ENCODE data around the gene TPX2. TPM values are rescaled to one million over a fixed set of nuclear protein-coding genes. Genes with fewer than 3 reads are reported as not detected.

TPX2 gene
- total RNA-seq, 1 experiment from 2014 or later: 222 TPM

DNA sequence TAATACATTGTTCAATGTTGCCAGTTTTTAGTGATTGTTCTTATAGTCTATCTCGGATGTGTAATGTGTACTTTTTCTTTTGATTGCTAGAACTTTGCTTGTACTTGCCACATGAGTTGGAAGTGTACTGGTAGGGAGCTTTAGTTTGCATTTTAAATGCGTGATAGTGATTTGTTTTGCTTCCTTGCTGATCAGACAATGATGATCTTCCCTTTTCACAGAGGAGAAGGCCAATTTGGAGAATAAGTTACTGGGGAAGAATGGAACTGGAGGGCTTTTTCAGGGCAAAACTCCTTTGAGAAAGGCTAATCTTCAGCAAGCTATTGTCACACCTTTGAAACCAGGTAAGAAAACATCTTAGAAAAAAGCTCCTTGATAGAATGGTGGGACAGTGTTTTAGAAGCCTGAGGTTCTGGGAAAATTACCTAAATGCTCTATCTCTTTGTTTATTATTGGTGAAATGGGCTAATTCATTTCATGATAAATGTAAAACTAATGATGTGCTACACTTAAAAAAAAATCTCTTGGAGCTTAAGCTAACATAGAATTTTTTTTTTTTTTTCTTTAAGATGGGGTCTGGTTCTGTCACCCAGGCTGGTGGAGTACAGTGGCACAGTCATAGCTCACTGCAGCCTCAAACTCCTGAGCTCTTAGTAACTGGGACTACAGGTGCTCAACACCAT is 20.9 kb downstream of the TPX2 start:
- DNase-seq (ENCODE audit: low read depth): no peak

GRCh38 chr20:31760519-31761240 is 21.6 kb downstream of the TPX2 start:
- no peak for DNase-seq (ENCODE audit: low read depth)

GRCh38 chr20:31764641-31765305 is 25.7 kb downstream of the TPX2 start:
- DNase-seq (ENCODE audit: low read depth): no peak

DNA sequence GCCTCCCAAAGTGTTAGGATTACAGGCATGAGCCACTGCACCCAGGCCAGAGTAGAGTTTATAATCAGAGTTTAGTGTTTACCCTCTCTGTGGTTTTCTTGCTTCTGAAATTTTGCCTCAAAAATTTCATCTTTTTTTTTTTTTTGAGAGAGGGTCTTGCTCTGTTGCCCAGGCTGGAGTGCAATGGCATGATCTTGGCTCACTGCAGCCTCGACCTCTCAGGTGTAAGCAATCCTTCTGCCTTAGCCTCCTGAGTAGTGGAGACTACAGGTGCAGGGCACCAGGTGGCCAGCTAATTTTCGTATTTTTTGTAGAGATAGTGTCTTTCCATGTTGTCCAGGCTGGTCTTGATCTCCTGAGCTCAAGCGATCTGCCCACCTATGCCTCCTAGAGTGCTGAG is 28.7 kb downstream of the TPX2 start:
- no peak for DNase-seq (ENCODE audit: low read depth)

DNA sequence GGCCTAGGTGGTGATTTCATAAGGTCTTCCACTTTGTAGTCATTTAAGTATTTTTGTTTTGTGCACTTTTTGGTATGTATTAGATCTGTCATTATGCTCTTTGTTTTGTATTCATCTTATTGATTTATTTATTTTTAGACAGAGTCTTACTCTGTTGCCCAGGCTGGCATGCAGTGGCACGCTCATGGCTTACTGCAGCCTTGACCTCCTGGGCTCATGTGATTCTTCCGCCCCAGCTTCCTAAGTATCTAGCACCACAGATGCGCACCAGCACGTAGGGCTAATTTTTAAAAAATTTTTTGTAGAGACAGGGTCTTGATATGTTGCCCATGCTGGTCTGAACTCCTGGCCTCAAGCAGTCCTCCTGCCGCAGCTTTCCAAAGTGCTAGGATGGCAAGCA is 30.6 kb downstream of the TPX2 start:
- DNase-seq (ENCODE audit: low read depth): no peak

- DNase-seq (ENCODE audit: low read depth): no peak
Observed at GRCh38 chr20:31770243-31770642, 31.2 kb downstream of the TPX2 start.

DNA sequence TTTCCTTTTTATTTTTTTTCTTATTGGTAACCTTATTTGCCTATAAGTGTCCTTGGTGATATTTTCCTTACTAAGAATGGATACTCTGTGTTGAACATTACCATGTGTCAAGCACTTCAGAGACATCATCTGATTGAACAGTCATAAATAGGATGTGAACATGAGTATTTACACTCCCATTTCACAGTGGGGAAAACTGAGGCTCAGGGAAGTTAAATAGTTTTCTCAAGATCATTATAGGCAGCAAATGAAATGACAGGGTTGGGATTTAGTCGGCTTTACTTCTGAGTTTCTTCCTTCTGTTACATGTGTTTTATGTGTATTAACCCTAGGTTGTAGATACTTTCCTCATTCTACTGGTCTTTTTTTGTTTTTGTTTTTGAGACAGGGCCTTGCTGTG is 35.3 kb downstream of the TPX2 start:
- no peak for DNase-seq (ENCODE audit: low read depth)

DNA sequence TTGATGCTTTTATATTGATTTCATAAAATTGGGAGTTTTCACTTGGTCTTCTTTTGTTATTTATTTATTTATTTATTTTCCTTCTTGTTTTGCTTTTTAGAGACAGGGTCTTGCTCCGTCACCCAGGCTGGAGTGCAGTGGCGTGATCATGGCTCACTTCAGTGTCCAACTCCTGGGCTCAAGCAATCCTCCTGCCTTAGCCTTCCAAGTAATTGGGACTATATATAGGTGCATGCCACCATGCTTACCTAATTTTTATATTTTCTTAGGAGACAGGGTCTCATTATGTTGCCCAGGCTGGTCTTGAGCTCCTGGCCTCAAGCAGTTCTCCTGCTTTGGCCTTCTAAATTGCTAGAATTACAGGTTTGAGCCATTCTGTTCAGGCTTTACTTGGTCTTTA is 41.7 kb downstream of the TPX2 start:
- no peak for DNase-seq (ENCODE audit: low read depth)

DNA sequence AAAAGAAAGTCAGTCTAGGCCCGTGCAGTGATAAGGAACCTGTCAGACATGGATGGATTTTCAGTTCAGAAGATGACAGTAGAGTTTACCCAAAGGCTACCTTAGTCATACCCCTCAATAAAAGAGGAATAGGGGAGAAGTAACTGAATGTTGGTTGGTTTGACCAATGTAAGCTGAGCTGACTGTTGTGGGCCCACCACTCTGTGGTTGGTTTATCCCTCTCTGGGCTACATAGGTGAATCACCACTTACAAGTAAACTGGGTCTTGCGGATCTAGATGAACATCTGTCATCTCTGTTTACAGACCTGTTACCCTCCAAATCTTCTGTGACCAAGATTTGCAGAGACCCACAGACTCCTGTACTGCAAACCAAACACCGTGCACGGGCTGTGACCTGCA is 42.9 kb downstream of the TPX2 start:
- DNase-seq (ENCODE audit: low read depth): no peak

- DNase-seq (ENCODE audit: low read depth): no peak
Observed at GRCh38 chr20:31784354-31785044, 45.4 kb downstream of the TPX2 start.

DNA sequence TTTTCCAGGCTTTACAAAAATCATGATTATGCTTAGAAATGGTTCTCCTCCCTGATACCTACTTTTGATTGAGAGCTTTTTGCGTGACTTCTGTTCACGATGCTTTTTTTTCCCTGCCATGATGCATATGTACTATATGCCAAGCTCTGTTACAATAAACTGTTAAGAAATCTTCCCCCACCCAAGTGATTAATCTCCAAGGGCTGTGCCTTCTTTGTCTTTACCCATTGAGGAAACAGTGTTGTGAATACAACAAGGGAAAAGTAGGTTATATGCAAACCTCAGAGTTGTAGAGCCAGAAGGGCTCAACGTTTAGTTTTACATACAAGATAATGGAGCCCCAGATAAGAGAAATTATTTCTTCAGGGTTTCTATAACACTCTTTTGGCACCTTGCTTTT is 46.0 kb downstream of the TPX2 start:
- DNase-seq (ENCODE audit: low read depth): no peak

DNA sequence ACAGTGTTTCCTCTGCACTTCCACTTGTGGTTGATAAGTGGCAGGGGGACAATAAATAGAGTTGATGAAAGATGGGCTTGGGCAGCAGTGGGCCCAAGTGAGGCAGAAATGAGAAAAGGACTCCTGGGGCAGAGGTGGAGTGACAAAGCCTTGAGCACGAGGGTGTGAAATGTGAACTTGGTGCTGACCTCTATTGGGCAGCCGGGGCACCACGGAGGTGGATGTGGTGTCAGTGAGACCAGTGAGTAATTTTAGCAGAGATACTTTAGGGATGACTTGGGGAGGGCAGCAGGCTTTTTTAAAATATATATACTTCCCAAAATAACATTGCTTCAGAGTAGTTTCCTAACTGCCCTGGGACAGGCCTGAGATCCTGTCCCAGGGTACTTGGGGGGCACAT is 49.5 kb downstream of the TPX2 start:
- DNase-seq (ENCODE audit: low read depth): no peak

DNA sequence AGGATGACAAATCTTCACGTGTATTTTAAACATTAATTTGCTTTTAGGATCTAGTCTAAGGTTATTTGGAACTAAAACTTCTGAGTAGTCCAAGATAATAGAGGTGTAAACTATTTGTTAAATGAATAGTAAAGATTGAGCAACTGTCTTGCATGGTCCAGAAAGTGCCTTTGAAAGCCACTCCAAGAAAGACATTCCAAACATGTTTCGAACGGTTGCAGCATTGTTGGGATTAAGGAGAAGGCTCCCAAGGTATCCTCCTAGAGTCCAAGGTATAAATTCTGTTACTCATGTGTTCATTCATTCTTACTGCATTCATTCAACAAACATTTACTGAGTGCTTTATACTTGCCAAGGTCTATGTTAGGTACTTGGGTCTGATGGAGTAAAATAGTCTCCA is 51.3 kb downstream of the TPX2 start:
- DNase-seq (ENCODE audit: low read depth): no peak

GRCh38 chr20:31797364-31797763 is 58.3 kb downstream of the TPX2 start:
- no peak for DNase-seq (ENCODE audit: low read depth)

GRCh38 chr20:31801508-31801907 is 62.4 kb downstream of the TPX2 start:
- no peak for DNase-seq (ENCODE audit: low read depth)

- DNase-seq (ENCODE audit: low read depth): no peak
Observed at GRCh38 chr20:31803552-31804291, 64.6 kb downstream of the TPX2 start.

- DNase-seq (ENCODE audit: low read depth): no peak
Observed at GRCh38 chr20:31806564-31807355, 67.7 kb downstream of the TPX2 start.

- DNase-seq (ENCODE audit: low read depth): no peak
Observed at GRCh38 chr20:31808481-31808880, 69.4 kb downstream of the TPX2 start.

- DNase-seq (ENCODE audit: low read depth): no peak
Observed at GRCh38 chr20:31809661-31810060, 70.6 kb downstream of the TPX2 start.

DNA sequence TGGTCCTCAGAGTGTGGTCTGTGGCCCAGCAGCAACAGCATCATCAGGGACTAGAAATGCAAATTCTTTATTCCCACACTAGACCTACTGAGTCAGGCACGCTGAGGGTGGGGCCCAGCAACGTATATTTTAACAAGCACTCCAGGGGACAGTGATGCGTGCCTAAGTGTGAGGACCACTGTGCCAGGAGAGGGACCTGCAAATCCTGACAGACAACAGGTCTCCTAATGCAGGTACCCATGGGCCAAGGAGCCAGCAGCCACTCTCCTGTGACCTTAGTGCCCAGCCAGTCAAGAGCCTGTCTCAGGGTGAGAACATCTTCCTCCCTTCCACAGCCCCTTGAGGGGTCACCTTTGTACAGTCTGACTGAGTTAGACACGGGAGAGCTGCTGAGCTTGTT is 72.1 kb downstream of the TPX2 start:
- DNase-seq (ENCODE audit: low read depth): no peak
